Measurements from ENCODE around the gene TNNI2.

The TNNI2 gene

DNA sequence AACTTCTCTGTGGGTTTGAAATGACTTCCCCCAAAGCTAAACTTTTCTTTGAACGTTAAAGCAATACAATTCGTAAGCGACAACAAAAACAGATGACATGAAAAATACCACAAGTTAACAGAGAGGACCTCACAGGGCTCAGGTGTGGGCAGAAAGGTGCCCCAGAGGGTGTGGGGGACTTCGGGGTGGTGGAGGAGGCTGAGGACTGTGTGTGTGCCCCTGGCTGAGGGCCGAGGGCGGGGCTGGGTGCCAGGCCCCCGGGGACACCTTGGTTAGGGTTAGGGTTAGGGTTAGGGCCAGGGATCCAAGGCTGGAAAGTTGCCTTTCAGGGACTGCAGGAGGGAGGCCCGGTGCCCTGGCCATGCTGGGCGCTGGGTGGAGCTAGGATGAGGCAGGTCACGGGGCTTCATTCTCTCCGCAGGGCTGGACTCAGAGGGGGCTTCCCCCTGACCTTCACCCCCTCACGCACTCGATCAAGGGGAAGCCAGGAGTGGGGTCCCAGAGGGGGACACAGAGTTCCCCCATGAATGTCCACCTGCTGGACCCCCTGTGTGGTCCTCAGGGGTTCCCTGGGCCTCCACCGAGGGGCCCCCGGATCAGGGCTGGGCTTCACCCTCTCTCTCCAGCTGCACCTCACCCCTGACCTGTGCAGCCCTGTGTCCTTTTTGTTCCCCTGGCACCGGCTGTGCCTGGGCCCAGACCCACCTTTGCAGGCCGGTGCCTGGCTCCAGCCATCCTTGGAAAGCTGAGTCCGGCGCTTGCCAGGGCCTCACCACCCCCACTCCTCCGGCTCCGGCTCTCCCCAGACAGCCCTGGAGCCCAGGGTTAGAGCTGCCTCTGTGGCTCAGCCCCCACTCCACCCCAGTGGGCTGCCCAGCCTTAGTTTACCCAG lies 7.0 kb downstream of the TNNI2 start:
- no peak for DNase-seq (ENCODE audit: low read depth, low spot score)

GRCh38 chr11:1846453-1846932 lies 7.7 kb downstream of the TNNI2 start:
- no peak for DNase-seq (ENCODE audit: low read depth, low spot score)

- DNase-seq (ENCODE audit: low read depth, low spot score) = no peak
Measured at GRCh38 chr11:1847006-1847735, 8.4 kb downstream of the TNNI2 start.

- no peak for DNase-seq (ENCODE audit: low read depth, low spot score)
Measured at GRCh38 chr11:1847926-1848639, 9.3 kb downstream of the TNNI2 start.

DNA sequence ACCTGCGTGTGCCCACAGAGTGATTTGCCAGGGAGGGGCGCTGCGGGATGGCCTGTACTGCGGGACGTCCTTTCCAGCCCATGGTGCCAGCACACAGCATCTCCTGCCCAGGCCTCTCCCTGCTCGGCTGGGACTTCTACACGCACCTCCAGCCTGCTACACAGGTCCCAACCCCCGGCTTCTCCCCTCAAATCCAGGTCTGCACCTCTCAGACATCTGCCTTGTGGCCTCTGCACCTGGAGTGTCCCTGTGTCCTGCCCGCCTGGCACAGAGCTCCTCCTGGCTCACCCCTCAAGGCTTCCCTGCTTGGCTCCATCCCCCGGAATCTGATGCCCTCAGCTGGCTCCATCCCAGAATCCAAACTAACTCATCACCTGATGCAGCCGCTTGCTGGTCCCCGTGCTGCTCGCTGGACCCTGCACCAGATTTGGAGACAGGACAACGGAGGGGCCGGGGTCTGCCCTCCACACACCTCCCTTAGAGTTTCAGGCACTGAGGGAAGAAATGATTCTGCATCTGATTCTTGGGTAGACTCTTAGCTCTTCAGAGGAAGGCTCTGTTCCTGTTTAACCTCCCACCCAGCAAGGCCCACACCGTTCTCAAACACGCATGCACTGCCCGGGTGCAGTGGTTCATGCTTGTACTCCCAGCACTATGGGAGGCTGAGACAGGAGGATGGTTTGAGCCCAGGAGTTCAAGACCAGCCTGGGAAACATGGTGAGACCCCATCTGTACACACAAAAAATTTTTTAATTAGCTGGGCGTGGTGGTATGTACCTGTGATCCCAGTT lies 10.1 kb downstream of the TNNI2 start:
- no peak for DNase-seq (ENCODE audit: low read depth, low spot score)

GRCh38 chr11:1851468-1852180 lies 12.8 kb downstream of the TNNI2 start:
- DNase-seq (ENCODE audit: low read depth, low spot score) = no peak

DNA sequence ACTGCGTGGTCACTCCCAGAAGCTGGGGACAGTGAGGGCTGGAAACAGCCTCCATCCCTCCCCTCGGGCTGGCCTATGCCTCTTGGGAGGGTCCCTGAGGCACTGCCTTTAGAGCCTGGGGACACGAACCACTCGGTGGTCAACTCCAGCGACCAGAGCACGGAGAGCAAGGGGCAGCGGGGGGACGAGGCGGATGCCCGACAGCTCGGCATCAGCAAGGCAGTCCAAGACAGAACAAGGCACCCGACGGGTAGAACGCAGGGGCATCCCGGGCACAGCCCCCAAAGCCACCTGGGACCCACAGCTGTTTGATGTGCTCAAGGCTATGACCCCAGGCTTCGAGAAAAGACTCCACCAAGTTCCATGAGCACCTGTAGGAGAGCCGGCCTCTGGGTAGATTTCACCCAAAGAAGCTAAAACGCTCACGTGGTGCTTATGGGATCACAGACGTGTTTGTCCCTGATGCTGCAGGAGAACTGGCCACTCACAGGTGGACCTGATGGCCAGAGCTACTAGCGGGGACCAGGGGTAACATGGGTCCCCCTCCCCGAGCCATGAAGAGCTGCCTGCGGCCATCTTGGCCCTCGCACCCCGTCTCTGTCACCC lies 13.6 kb downstream of the TNNI2 start:
- no peak for DNase-seq (ENCODE audit: low read depth, low spot score)

DNA sequence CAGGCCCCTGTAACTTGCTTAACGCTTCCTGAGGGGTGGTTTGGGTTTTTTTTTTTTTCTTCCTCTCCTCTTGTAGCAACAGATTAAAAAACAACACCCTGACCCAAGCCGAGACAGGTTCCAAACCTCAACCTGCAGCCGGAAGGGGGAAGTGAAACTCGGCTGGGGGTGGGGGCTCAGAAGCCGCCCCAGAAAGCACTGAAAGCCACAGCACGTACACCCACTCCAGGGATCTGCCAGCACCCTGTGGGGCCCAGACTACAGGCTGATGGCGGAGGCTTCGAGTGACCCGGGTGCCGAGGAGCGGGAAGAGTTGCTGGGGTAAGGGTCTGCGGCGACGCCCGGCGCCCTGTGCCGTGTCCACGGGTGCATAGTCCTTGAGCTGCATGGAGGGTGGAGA lies 14.1 kb downstream of the TNNI2 start, which contains the start of gene LSP1:
Gene LSP1, plus strand, starts transcription at position 208 of the 400 bp plus-strand sequence. Its CDS starts 61 bp downstream, at position 269.
- no peak for DNase-seq (ENCODE audit: low read depth, low spot score)

DNA sequence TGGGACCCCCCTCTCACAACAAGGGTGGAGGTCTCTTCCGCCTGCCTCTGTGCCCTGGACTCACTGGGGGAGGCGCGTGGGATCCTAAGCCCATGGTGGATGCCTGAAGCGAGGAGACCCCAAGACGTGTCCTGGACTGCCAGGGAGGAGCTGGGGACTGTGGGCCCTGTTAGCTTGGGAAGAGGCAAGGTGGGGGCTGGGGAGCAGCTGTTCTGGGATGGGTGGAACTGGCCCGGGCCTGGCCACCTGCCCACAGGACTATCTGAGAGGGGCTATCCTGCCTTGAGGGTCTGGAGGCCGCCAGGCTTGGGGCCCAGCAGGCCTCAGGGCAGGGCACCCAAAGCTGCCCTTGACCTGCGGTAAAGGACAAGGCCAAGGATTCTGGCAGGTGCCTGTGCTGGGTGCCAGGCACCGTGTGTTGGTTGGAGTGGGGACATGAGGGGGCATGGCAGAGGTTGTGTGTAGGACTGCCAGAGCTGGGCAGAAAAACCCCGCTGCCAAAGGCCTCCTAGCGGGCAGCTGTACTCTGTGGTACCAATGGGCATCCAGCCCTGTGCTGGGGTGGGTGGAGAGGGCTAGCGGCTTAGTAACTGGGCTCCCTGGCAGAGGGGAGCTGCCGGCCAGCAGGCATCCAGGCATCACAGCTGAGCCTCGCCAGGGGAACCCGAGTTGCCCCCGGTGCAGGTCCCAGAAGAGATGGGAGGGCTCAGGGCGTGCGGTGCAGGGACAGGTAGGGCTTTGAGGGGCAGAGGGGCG lies 14.8 kb downstream of the TNNI2 start:
- DNase-seq (ENCODE audit: low read depth, low spot score) = no peak

DNA sequence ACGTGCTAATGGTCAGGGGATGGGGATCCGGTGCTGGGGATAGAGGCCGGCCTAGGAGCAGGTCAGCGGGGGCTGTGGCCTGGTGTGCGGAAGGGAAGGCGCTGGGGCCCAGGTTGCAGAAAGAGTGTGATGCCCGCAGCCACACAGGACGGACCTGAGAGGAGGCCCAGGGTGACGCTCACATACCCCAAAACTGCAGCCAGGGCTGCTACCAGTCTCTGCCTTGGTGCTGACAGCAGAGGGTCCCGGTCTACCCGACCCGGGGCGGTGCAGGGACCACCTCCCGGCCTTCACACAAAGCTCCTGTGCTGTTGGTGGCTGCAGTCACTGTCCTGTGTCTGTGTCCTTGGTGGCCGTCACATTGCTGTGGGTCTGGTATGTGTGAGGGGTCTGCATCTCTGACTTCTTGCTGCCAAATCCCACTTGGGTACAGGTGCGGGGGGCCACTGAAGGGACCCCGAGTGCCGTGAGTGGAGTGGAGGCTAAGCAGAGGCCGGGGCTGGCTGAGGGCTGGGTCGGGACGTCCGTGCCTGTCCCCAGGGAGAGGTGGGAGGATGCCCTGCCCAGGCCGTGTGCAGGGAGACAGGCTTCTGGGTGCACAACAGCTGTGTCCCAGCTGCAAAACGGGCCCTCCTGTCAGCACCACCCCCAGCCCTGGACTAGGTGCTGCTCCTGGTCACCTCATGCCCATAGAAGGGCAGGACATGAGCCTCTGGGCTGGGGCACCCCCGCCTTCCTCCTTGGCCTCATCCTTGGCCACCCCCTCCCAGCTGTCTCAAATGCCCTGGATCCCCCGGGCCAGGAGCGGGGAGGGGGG lies 15.6 kb downstream of the TNNI2 start:
- DNase-seq (ENCODE audit: low read depth, low spot score) = no peak

DNA sequence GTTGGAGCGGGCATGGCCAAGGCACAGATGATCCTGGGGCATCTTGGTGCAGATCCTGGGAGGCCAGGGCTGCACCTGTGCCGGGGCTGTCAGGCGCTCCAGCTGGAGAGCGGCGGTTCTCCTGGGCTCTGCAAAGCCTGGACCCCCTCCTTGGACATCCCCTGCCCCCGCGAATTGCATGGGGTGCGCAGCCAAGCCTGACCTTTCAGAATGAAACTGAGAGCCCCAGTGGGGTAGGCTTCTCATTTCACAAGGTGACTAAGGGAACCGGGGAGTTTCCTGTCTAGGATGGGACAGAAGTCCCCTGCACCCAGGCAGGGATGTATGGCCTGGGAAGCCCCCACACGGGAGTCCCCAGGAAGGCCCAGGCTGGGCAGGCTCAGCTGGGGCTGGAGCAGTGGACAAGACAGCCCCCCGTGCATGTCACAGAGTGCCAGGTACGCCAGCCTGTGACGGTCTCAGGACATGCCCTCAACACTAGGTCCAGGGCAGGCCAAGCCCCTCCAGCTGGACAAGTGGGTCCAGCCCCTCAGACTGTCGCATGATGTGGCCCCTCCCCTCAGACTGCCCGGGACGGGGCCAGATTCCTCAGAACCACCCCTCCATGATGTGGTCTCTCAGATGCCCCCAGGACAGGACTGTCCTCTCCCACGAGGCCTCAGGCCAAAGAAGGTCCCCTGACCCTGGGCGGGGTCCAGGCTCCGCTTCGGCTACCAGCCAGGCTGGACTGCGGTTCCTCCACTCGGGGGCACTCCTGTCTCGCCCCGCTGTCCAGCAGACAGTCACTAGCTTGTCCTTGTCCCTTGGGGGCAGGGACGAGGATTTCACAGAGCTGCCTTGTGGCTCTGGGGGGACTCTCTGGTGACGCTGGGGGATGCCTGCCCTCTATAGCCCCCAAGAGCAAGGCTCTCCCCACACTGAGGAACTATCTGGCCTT lies 16.4 kb downstream of the TNNI2 start:
- DNase-seq (ENCODE audit: low read depth, low spot score) = no peak

GRCh38 chr11:1855886-1856265 lies 17.1 kb downstream of the TNNI2 start:
- DNase-seq (ENCODE audit: low read depth, low spot score) = no peak

GRCh38 chr11:1856306-1857005 lies 17.7 kb downstream of the TNNI2 start:
- DNase-seq (ENCODE audit: low read depth, low spot score) = no peak

DNA sequence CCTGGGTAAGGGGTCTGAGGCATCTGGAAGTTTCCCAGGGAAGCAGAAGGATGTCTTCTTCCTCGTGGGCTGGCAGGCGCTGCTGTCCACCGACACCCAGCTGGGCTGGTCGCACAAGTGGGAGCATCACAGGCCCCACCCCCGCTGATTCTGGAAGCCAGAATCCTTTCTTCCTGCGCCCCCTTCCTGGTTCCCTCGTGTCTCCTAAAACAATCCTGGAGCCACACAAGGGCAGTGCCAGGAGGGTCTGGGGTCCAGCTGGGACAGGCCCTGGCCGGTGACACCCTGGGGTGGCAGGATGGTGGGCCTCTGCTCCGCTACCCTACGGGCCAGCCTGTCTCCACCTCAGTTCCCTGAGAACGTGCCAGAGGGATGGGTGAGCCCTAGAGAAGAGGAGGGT lies 18.3 kb downstream of the TNNI2 start:
- DNase-seq (ENCODE audit: low read depth, low spot score) = no peak

DNA sequence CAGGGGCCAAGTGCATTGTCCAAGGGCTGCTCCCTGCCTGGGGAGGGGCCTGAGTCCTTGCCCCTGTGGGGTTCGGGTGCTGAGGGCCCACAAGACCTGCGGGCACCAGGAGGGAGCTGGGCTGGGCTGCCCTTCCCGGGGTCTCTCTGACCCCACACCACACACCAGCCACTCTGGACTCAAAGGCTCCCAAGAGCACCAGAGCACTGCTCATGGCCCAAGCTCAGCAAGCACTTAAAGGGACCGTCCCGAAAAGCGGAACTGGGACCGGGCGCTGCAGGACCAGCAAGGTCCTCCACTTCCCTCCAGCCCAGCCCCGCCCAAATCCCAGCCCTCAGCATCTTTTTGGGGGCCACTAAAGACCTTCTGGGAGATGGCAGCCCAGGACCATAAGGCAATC lies 19.4 kb downstream of the TNNI2 start:
- no peak for DNase-seq (ENCODE audit: low read depth, low spot score)

- no peak for DNase-seq (ENCODE audit: low read depth, low spot score)
Measured at GRCh38 chr11:1858576-1858975, 19.8 kb downstream of the TNNI2 start.

DNA sequence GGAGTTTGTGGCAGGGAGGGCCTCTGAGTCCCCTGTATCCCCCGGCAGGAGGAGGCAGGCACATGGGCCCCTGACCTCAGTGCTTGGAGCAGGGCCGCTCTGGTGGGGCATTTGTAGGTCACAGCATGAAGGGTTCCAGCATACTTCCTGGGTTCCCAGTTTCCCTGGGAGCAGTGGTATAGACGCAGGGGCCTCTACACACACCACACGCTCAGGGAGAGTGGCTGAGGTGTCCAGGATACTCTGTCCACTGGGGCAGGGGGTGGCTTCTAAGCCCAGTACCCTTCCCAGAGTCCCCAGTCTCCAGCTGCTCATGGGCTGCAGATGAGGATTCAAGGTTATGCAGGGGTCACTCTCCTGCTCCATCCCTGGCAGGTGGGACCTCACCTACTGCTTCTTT lies 20.2 kb downstream of the TNNI2 start:
- no peak for DNase-seq (ENCODE audit: low read depth, low spot score)

All from iPS DF 19.7 (cell line).